Dendritic cell treated with granulocyte-macrophage colony-stimulating factor and Interleukin-4, amounts not matched to agents 40 ng/mL and 50 ng/mL, for 4 days (primary cell): Measurements from ENCODE around the gene PCSK1.
"Not testable (repeated sequence)": the region's sequence is repeated elsewhere in the genome, so short reads cannot be mapped to it uniquely, and the experiment has no call there.

Experiments
- H3K27ac Mint-ChIP-seq: one replicate; pipeline ENCODE4 v1.8.0; 2022; ENCODE audit warnings: mild to moderate bottlenecking, mixed read lengths
- H3K27me3 Mint-ChIP-seq: one replicate; pipeline ENCODE4 v1.8.0; 2022; ENCODE audit warnings: mild to moderate bottlenecking, mixed read lengths
- H3K36me3 Mint-ChIP-seq: one replicate; pipeline ENCODE4 v1.8.0; 2022; ENCODE audit warnings: low read depth, mixed read lengths
- H3K4me1 Mint-ChIP-seq: one replicate; pipeline ENCODE4 v1.8.0; 2022; ENCODE audit warnings: low read depth, mixed read lengths
- H3K4me3 Mint-ChIP-seq: one replicate; pipeline ENCODE4 v1.8.0; 2022; ENCODE audit warnings: mild to moderate bottlenecking, moderate library complexity, mixed read lengths
- H3K9me3 Mint-ChIP-seq: one replicate; pipeline ENCODE4 v1.8.0; 2022; ENCODE audit warnings: mixed read lengths
- intact Hi-C: fragments of 100-400 bp; cut with micrococcal nuclease; formaldehyde crosslinking; loops from one replicate; pipeline ENCODE4 v1.15.0; 2022

PCSK1 gene

DNA sequence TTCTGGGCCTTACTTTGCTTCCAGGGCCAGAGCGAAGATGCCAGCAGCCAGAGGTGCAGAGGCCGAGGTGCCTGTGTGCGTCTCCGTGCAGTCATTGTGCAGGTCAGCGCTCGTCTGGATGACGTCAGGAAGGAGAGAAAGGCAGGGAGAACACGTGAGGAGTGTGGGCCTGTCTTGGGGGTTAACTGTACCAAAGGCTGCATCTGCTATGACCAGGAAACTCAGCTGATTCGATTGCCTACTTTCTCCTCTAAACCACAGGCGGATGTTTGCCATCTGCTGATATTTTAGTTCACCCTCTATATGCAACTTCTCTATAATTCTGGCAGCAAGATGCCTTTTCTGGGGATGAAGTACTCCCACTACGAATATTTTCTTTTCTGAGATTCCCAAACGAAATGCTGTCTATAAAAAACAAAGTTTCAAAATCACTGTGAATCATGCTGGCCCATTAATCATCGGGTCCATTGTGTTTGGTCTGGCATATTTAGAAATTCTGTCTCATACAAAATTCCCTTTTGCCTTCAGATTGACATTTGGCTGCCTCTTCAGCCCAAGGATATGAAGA lies 24.8 kb downstream of the PCSK1 start:
- Mint-ChIP-seq H3K27ac (no peak overlapping the region), H3K27me3 (peaks cover 2% of the 10 kb centered on the region), H3K36me3 (no peaks in the 10 kb centered on the region), H3K4me3 (no peak overlapping the region), H3K4me1 (no peaks in the 10 kb centered on the region), H3K9me3 (no peaks in the 10 kb centered on the region)
- intact Hi-C loops: no loop called here

DNA sequence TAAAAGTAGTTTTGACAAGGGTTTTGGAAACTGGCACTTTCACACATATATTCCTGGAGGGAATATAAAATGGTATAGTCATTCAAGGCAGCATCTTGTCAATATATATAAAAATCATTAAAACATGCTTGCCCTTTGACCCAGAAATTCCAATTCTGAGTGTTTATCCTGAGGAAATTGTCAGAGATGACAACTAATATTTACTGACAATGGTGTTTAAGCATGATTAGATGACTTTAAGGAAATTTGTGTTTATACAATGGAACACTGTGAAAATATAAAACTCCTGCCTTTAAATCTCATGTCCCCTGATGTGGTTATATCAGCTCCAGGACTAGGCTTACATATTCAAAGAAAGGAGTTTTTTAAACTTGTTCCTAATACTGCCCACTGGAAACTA lies 25.6 kb downstream of the PCSK1 start:
- Mint-ChIP-seq H3K27ac (no peak overlapping the region), H3K4me1 (no peaks in the 10 kb centered on the region), H3K36me3 (no peaks in the 10 kb centered on the region), H3K9me3 (no peaks in the 10 kb centered on the region), H3K27me3 (peaks cover 2% of the 10 kb centered on the region), H3K4me3 (no peak overlapping the region)
- intact Hi-C loops: no loop called here

DNA sequence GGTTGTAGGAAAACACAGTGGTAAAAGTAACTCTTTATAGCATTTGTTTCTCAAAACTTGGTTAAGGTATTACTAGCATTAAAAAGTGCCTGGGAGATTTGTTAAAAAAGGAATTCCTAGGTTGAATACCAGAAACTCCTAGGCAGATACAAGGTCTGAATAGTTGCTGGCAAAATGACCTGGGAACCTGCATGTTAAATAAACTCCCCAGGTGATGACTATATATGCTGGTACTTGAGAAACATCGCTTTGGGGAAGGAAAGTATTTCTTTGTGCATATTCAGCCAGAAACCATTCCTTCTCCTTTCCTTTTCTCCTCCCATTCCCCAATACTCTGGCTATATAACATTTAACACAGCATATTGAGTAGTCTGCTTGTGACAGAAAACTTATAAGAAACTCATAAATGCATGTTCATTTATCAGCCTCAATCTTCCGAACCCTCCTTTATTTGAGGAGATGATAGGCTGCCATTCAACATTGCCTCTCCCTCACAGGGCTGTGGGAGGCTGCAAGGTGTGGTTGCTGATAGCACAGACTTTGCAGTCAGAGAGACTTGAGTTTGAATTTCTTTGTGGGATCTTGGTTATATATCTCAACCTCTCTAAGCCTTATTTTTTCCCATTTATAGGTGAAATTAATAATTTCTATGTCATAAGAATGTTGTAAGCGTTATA lies 28.7 kb downstream of the PCSK1 start:
- Mint-ChIP-seq H3K27me3 (no peaks in the 10 kb centered on the region), H3K9me3 (no peaks in the 10 kb centered on the region), H3K36me3 (no peaks in the 10 kb centered on the region), H3K27ac (no peak overlapping the region), H3K4me1 (no peaks in the 10 kb centered on the region), H3K4me3 (no peak overlapping the region)
- intact Hi-C loops: no loop called here

DNA sequence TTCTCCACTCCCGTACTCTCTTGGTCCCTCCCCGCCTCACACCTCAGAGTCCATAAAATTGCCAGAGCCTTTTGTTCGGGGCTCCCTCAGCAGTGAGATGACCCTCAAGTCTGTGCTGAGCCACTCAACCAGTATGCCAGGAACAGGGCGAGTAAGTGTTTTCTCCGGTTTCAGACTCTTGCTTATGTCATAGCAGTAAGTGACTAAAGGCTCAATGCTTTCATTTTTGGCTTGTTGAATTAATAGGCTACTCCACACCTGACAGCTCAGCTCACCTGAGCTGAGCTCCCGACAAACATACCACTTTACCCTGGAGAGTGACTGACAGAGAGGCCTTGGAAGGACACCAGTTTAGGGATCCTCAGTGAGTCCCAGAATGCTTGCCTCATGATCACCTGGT lies 30.5 kb downstream of the PCSK1 start:
- no peaks in the 10 kb centered on the region for H3K4me1 Mint-ChIP-seq
- peaks cover 2% of the 10 kb centered on the region for H3K27me3 Mint-ChIP-seq
- intact Hi-C loops: no loop called here
- H3K9me3 Mint-ChIP-seq: no peaks in the 10 kb centered on the region
- no peaks in the 10 kb centered on the region for H3K36me3 Mint-ChIP-seq
- H3K27ac Mint-ChIP-seq: no peak overlapping the region
- H3K4me3 Mint-ChIP-seq: no peak overlapping the region

DNA sequence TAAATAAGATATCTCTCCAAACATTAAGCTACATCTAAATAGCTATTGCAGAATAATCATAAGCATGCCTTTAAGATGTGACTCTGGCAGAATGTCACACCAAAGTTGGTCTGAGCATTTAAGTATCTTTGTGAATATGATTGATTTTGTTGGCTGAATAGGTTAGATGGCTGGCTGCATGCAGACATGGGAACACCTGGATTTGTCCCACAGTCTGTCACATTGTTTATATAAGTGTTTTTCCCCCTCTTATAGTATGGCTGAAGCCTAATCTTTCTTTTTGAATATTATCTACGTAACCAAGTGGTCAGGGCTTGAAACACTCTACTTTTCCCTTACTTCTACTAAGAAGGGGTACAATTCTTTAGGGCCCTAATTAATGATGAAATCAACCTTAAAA lies 36.2 kb downstream of the PCSK1 start:
- no peaks in the 10 kb centered on the region for H3K9me3 Mint-ChIP-seq
- peaks cover 2% of the 10 kb centered on the region for H3K27me3 Mint-ChIP-seq
- intact Hi-C loops: no loop called here
- H3K36me3 Mint-ChIP-seq: no peaks in the 10 kb centered on the region
- H3K27ac Mint-ChIP-seq: no peak overlapping the region
- no peak overlapping the region for H3K4me3 Mint-ChIP-seq
- no peaks in the 10 kb centered on the region for H3K4me1 Mint-ChIP-seq

DNA sequence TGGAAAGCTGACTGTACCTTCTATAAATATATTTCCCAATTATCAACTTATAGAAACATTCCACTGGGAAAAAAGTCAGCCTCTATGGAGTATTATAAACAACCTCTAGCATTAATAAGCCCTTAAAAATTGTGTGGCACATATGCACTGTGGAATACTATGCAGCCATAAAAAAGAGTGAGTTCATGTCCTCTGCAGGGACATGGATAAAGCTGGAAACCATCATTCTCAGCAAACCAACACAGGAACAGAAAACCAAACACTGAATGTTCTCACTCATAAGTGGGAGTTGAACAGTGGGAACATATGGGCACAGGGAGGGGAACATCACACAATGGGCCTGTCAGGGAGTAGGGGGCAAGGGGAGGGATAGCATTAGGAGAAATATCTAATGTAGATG lies 37.8 kb downstream of the PCSK1 start:
- H3K27me3 Mint-ChIP-seq, H3K4me1 Mint-ChIP-seq, H3K9me3 Mint-ChIP-seq, H3K27ac Mint-ChIP-seq, H3K4me3 Mint-ChIP-seq, H3K36me3 Mint-ChIP-seq, intact Hi-C loops: not testable (repeated sequence)

DNA sequence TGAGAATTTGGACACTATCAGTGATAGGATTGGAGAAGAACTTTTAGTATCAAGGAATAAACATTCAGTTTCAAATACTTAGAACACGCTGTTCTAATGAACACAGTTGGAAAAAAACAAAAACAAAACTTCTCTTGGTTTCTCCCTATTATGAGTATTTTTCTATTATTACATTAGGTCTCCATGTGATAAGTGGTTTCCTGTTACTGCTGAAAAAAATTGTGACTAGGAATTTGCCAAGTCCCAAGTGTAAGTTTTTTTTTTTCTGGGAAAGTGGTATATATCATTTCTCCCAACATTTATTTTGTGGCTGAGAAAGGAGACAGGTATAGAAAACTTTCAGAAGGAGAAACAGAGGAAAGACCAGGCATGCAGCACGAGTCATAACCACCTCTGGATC lies 41.1 kb downstream of the PCSK1 start:
- intact Hi-C loops: no loop called here
- H3K36me3 Mint-ChIP-seq: no peaks in the 10 kb centered on the region
- no peaks in the 10 kb centered on the region for H3K9me3 Mint-ChIP-seq
- H3K27ac Mint-ChIP-seq: no peak overlapping the region
- H3K27me3 Mint-ChIP-seq: peaks cover 2% of the 10 kb centered on the region
- no peaks in the 10 kb centered on the region for H3K4me1 Mint-ChIP-seq
- no peak overlapping the region for H3K4me3 Mint-ChIP-seq

DNA sequence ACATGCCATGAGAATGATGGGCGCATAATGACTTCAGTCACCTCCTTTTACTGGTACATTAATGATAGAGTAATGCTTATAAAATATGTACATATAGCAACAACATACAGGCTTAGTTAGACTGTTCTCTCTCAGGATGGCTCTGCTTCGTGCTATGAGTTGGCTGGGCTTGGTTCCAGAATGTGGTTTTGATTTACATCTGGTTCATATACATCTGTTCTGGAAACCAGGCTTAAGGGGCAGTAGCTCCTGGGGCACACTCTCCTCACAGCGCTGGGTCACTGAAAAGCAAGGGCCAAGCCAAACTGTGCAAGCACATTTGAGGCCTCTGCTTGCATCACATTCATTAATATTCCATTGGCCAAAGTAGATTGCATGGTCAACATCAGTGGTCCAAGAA lies 44.9 kb downstream of the PCSK1 start:
- Mint-ChIP-seq H3K27me3 (peaks cover 7% of the 10 kb centered on the region), H3K4me1 (no peaks in the 10 kb centered on the region), H3K27ac (no peak overlapping the region)

DNA sequence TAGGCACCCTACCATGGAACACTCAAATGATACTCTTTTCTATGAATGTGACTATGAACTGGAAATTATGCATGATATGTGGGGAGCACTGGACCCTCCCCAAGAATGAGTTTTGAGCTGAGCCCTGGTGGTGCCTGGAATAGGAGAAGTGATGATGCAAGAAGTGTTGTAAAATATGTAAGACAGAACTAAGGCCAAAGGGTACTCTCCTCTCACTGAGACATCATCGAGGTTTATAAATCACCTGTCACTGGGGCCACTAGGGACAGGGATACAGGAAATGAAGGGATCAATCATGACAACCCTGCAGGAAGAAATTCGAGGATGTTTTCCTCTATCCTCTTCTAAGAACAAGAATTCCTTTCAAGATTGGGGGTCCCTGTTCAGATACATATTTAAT lies 45.4 kb downstream of the PCSK1 start:
- H3K4me3 Mint-ChIP-seq: no peak overlapping the region
- H3K9me3 Mint-ChIP-seq: no peaks in the 10 kb centered on the region
- no peaks in the 10 kb centered on the region for H3K4me1 Mint-ChIP-seq
- intact Hi-C loops: no loop called here
- no peak overlapping the region for H3K27ac Mint-ChIP-seq
- no peaks in the 10 kb centered on the region for H3K36me3 Mint-ChIP-seq
- H3K27me3 Mint-ChIP-seq: peaks cover 7% of the 10 kb centered on the region

More for the DNA sequence above, 44.9 kb downstream of the PCSK1 start:
- intact Hi-C loops: no loop called here
- Mint-ChIP-seq H3K36me3 (no peaks in the 10 kb centered on the region), H3K9me3 (no peaks in the 10 kb centered on the region), H3K4me3 (no peak overlapping the region)

DNA sequence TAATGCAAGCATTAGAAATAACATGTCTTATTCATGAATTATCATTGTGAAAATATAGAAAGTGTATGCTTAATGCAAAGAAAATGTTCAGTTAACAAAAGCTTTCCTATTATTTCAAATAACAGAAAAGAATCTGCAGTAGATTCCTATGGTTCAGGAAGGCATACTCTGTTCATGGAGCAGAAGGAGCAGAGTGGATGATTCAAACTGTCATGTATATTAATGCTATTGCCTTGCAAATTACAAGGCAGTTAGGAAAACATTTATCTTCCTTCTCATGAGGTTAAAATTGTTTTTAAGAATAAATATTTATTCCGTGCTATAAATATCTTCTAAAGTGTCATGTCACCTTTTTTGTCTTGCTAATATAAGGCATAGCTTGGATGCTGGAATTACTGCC lies 47.5 kb downstream of the PCSK1 start:
- Mint-ChIP-seq H3K27me3 (peaks cover 7% of the 10 kb centered on the region), H3K9me3 (no peaks in the 10 kb centered on the region), H3K4me1 (no peaks in the 10 kb centered on the region), H3K36me3 (no peaks in the 10 kb centered on the region), H3K4me3 (no peak overlapping the region), H3K27ac (no peak overlapping the region)
- intact Hi-C loops: no loop called here

DNA sequence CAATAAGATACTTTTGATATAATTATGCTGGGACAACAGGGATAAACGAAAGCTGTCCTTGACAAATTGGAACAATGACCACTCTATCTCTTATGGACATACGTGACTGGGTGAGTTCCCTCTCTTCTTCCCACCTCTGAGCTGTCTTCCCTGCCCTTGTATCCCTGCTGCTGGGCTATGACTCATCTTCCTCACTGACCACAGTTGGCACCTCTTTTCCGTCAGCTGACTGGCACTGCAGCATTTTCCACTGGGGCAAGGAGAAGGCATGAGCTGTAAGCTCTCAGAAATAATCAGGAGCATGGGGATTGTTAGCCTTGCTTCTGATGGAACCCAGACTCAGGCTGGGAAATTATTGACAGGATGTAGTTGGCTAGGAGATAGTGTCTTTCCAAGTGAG lies 48.7 kb downstream of the PCSK1 start:
- Mint-ChIP-seq H3K36me3 (no peaks in the 10 kb centered on the region), H3K27ac (no peak overlapping the region), H3K27me3 (peaks cover 4% of the 10 kb centered on the region), H3K4me1 (no peaks in the 10 kb centered on the region), H3K4me3 (no peak overlapping the region), H3K9me3 (no peaks in the 10 kb centered on the region)
- intact Hi-C loops: no loop called here

DNA sequence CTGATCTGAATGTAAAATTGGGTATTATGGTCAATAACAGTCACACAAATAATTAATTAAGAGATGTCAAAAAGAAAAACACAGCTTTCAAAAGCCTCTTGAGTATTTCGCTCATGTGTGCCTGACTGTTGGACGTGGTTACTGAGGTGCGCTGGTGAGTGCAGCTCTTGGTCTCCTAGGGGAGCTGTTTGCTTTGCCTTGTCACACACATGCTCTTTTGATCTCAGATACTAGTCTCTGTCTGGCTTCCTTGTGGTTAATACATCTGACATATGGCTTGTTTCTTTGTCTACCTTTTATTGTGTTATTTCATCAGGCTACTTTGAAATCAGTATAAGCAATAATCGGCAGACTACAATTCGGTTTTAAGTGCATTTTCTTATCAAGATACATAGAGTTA lies 51.5 kb downstream of the PCSK1 start:
- Mint-ChIP-seq H3K27ac (no peak overlapping the region), H3K4me3 (no peak overlapping the region), H3K27me3 (peaks cover 4% of the 10 kb centered on the region), H3K9me3 (no peaks in the 10 kb centered on the region), H3K36me3 (no peaks in the 10 kb centered on the region), H3K4me1 (no peaks in the 10 kb centered on the region)
- intact Hi-C loops: no loop called here

DNA sequence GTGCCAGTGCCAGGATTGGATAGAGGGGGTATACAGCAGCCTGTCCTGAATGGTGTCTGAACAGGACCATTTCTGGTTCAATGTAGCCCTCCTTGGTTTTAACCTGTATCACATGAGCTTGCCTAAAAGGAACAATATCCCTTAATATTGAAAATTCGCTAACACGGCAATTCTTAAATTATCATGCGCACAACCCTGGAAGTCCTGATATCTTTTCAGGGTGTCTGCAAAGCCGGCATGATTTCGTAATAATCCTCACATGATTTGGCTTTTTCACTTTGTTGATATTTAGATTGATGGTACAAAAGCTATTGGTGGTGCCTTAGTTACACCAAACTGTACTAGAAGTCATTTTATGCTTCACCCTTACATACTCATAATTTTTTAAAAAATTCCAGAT lies 53.2 kb downstream of the PCSK1 start:
- no peak overlapping the region for H3K4me3 Mint-ChIP-seq
- H3K27me3 Mint-ChIP-seq: peaks cover 3% of the 10 kb centered on the region
- no peaks in the 10 kb centered on the region for H3K4me1 Mint-ChIP-seq
- no peak overlapping the region for H3K27ac Mint-ChIP-seq
- intact Hi-C loops: no loop called here
- no peaks in the 10 kb centered on the region for H3K36me3 Mint-ChIP-seq
- H3K9me3 Mint-ChIP-seq: no peaks in the 10 kb centered on the region

DNA sequence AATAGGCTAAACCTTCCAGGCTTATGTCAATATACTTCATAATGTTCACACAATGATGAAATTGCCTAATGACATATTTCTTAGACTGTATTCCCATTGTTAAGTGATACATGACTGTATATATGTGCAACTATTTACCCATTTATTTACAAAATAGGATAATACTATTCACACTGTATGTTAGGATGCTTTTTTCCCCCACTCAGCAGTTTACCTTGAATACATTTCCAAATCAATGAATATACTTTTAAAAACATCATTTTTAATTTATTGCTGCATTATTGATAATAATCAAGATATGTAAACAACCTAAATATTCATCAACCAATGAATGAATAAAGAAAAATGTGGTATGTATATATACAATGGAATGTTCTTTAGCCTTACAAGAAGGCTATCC lies 55.5 kb downstream of the PCSK1 start:
- no peaks in the 10 kb centered on the region for H3K36me3 Mint-ChIP-seq
- peaks cover 8% of the 10 kb centered on the region for H3K27me3 Mint-ChIP-seq
- H3K9me3 Mint-ChIP-seq: no peaks in the 10 kb centered on the region
- H3K27ac Mint-ChIP-seq: no peak overlapping the region
- no peaks in the 10 kb centered on the region for H3K4me1 Mint-ChIP-seq
- intact Hi-C loops: no loop called here
- no peak overlapping the region for H3K4me3 Mint-ChIP-seq

DNA sequence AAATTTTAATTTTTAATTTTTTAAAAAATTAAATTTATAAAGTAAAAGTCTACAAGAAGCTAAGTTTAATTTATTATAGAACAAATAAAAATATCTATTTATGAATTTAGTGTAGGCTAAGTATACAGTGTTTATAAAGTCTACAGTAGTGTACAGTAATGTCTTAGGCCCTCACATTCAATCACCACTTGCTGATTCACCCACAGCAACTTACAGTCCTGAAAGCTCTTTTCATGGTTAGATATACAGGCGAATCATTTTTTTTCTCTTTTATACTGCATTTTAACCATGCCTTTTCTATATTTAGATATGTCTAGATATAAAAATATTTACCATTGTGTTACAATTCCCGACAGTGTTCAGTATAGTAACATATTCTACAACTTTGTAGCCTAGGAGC lies 55.9 kb downstream of the PCSK1 start:
- no peaks in the 10 kb centered on the region for H3K9me3 Mint-ChIP-seq
- intact Hi-C loops: no loop called here

More for the DNA sequence above, 55.9 kb downstream of the PCSK1 start:
- no peak overlapping the region for H3K4me3 Mint-ChIP-seq
- no peak overlapping the region for H3K27ac Mint-ChIP-seq
- peaks cover 9% of the 10 kb centered on the region for H3K27me3 Mint-ChIP-seq
- no peaks in the 10 kb centered on the region for H3K36me3 Mint-ChIP-seq
- H3K4me1 Mint-ChIP-seq: no peaks in the 10 kb centered on the region
